HG03442 (cell line): Measurements from ENCODE around the gene FGF6.

Source experiments
- ATAC-seq: cut with Tn5 transposase; IDR thresholded peaks from one replicate; pipeline ENCODE4 v1.9.1; 2021; ENCODE audit warnings: mild to moderate bottlenecking, moderate library complexity; ENCODE audit not compliant: unreplicated experiment

Gene FGF6

GRCh38 chr12:4448371-4448940, 2.8 kb upstream of the FGF6 start:
- no peak for ATAC-seq

- no peak for ATAC-seq
Observed at GRCh38 chr12:4447151-4447550, 1.5 kb upstream of the FGF6 start.

GRCh38 chr12:4446335-4446734, 720 bp upstream of the FGF6 start:
- ATAC-seq: no peak

- ATAC-seq: no peak
Observed at GRCh38 chr12:4444031-4444430, 1.6 kb downstream of the FGF6 start.

DNA sequence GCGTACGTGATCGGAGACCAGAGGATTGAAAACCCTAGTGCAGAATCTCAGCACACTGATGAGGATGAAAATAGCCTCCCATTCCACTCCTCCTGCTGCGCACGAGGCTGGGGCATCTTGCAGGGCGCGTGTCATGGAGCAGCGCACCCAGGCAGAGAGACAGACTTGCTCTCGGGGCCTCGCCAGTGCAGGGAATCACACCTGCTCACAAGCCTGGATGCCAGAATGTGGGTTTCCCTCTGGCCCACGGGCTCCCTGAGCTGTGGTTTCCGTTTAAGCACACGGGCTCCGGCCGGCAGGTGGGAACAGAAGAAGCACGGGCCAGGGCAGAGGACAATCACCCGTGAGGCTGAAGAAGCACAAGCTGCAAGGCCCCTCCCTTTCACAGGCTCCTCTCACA, 2.0 kb downstream of the FGF6 start:
- no peak for ATAC-seq

- no peak for ATAC-seq
Observed at GRCh38 chr12:4441355-4442335, 4.0 kb downstream of the FGF6 start.

GRCh38 chr12:4440187-4440941, 5.3 kb downstream of the FGF6 start:
- ATAC-seq: no peak

DNA sequence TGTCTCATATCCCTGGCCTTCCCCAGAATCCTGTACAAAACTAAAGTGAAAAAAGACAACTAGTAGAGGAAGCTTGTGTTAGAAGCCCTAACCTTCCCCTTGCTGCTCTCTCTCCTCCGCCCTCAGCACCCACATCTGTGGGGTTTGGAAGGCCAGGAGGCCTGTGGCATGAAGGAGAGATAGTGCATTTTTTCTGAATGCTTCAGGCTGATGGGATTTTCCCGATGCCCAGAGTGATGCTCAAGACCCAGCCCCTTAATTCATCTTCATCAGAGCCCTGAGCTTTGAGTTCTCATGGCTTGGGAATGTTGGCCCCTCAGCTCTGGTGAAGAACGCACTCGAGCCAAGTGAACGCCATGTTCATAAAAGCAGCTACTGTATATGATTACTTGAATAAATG, 5.9 kb downstream of the FGF6 start:
- no peak for ATAC-seq

- no peak for ATAC-seq
Observed at GRCh38 chr12:4438834-4439596, 6.6 kb downstream of the FGF6 start.

- ATAC-seq: no peak
Observed at GRCh38 chr12:4435537-4435936, 10.1 kb downstream of the FGF6 start.

DNA sequence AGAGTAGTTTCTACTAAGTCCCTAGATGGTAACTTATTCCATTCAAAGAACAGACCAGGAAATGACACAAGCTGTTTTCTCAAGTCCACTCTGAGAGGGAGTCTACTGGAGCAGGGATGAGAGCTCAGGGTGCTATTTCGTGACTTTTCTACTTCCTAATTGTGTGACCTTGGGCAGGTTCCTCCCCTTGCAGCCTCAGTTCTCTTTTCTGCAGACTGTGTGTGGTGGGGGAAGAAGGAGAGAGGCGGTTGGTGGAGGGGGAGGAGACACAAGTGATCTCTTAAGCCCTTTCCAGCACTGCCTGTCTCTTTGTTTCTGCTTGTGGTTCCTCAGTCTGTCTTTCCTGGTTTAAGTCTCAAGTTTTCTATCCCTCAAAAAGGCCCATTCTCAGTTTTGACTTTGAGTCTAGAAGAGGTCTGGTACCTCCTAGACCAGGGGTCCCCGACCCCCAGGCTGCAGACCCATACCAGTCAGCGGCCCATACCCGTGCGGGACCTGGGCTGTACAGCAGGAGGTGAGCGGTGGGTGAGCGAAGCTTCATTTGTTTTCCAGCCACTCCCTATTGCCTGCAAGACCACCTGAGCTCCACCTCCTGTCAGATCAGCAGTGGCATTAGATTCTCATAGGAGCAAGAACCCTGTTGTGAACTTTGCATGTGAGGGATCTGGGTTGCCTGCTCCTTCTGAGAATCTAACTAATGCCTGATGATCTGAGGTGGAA, 10.7 kb downstream of the FGF6 start:
- no peak for ATAC-seq

DNA sequence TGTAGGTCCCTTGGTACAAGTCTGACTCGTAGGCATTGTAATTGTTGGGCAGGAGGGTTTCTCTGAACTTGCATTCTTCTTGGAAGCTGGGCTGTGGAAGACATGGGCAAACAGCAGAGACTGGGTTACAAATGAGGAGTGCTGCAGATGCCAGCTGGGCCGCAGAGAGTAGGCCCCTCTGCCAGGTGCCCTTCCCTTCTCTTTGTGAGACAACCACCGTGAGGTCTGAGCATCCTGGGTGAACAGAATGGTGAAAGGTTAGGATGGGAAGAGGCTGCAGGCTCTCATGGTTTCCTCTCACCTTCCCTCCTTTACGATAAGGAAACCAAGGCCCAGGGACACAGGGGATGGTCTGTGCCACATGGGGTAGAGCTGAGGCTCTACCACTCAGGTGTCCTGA, 11.3 kb downstream of the FGF6 start:
- ATAC-seq: no peak

- ATAC-seq: no peak
Observed at GRCh38 chr12:4433745-4434058, 11.9 kb downstream of the FGF6 start.

GRCh38 chr12:4432878-4433744, 12.5 kb downstream of the FGF6 start:
- no peak for ATAC-seq

DNA sequence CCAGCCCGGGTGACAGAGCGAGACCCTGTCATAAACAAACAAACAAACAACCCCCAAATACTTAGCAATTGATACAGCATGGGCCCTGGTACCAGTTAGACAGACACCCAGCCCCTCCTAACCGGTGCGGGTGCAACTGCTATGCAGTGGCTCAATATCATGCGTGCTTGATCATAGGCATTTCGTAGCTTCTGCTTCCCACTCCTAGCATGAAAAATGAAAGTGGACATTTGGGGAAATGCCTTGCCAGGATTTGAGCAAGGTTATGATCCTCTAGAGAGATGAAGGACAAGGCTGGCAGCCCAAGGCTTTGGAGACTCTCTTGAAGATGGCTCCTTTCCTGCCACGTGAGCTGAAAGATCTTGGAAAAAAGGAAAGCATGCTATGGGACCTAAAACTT, 13.7 kb downstream of the FGF6 start:
- ATAC-seq: no peak

DNA sequence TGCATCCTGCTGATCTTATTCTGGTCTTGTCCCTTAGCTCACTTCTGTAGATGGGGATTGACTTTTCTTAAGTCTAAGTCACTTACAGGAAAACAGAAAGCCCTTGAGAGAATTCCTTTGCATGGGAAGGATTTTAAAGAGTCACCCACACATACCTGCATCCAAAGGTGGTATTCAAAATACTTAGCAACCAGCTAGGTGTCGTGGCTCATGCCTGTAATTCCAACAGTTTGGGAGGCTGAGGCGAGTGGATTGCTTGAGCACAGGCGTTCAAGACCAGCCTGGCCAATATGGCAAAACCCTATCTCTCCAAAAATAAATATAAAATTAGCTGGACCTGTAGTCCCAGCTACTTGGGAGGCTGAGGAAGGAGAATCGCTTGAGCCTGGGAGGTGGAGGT, 14.2 kb downstream of the FGF6 start:
- no peak for ATAC-seq

DNA sequence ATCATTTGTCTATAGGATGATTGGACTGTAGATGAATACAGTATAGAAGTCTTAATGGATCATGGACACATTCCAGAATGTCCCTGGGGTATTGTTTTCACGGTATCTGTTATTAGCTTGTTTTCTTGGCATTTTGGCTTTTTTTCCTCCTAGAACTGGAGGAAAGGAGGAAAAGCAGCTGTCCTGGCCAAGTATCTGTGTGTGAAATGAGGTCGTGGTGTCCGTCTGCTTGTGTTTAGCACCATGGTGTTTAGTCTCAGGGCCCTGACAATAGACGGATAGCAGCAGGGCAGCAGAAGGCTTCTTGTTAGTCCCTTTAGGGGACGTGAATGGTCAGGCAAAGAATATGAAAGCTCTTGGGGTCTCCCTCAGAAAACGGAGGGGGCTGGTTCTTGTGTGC, 21.2 kb downstream of the FGF6 start:
- ATAC-seq: no peak

DNA sequence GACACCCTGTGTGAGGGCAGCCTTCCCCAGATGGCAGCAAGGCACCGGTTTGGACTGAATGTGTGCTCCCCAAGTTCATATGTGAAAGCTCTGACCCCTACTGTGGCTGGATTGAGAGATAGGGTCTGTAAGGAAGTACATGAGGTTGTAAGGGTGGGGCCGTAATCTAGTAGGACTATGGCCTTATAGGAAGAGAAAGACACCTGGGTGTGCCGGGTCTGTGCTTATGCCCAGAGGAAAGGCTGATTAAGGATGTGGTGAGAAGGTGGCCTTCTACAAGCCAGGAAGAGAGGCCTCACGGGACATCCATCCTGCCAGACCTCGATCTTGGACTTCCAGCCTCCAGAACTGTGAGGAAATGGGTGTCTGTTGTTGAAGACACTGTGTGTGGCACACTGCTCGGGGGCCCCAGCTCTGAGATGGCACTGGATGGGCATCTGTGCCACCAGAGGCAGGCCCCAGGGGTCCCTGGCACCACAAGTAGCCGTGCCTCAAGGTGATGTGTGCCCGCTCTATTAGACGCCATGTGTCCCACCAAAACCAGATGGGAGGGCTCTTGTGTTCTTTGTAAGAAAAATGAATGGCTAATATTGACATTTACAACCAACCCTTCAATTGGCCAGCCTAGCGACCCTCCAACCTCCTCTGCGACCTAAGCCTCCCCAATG, 22.0 kb downstream of the FGF6 start:
- ATAC-seq: no peak

DNA sequence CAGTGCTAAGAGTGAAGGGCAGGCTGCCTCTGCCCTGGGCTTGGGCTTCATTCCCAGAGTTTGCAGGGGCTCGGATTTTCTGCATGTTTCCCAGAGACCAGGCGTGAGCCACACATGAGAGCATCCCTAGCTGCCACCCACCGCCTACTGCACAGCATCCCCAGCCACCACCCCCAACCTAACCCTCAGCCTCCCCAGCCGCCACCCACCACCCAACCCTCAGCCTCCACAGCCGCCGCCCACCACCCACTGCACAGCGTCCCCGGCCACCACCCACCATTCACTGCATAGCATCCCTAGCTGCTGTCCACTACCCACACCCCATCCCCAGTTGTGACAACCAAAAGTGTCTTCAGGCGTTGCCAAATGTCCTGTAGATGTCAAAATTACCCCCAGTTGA, 22.6 kb downstream of the FGF6 start:
- ATAC-seq: no peak
